HFFc6 (cell line): ENCODE results near the gene ODAD3. TPM values are rescaled to one million over a fixed set of nuclear protein-coding genes. Genes with fewer than 3 reads are reported as not detected.

Experiments
- DNase-seq: peaks from one replicate; pipeline ENCODE4 v3.0.0-alpha.2; 2018
- H3K27ac Mint-ChIP-seq: 2 replicates; pipeline ENCODE4 v1.8.0; 2020; ENCODE audit warnings: mild to moderate bottlenecking, mixed read lengths
- H3K27me3 Mint-ChIP-seq: 2 replicates; pipeline ENCODE4 v1.8.0; 2021; ENCODE audit warnings: mild to moderate bottlenecking, moderate library complexity, mixed read lengths; ENCODE audit not compliant: insufficient read depth
- H3K36me3 Mint-ChIP-seq: 2 replicates; pipeline ENCODE4 v1.8.0; 2021; ENCODE audit warnings: low read depth, mixed read lengths
- H3K4me1 Mint-ChIP-seq: 2 replicates; pipeline ENCODE4 v1.8.0; 2020; ENCODE audit warnings: low read depth, mixed read lengths
- H3K4me3 Mint-ChIP-seq: 2 replicates; pipeline ENCODE4 v1.8.0; 2020; ENCODE audit warnings: mild to moderate bottlenecking, moderate library complexity, mixed read lengths
- H3K9me3 Mint-ChIP-seq: 2 replicates; pipeline ENCODE4 v1.8.0; 2020; ENCODE audit warnings: mild to moderate bottlenecking, mixed read lengths
- CTCF ChIP-seq: fragments of 200-600 bp; sonication (generic); IDR thresholded peaks from 2 replicates; pipeline ENCODE4 v1.5.0; 2021; ENCODE audit warnings: antibody characterized with exemption, mild to moderate bottlenecking
- long read RNA-seq: library from polyadenylated mRNA; unstranded; transcript quantifications from one replicate; pipeline ENCODE4 v2.0.0, GENCODE V29; 2019
- total RNA-seq, 6 experiments: library from RNA; stranded (reverse); fragmentation: NEBNext Ultra II Directional; extraction: Animal tissue kit (Norgen Biotek cat#: 25700); gene quantifications; 2 replicates in 1 of 6; 3 replicates in 5 of 6; pipeline ENCODE4 v1.2.3, GENCODE V29; 2021

The ODAD3 gene
- total RNA-seq, result 1 to 10 TPM in 1 of 6 experiments, under 1 TPM in 4, not detected in 1; 0.16 to 1.1 (median 0.60) TPM
- long read RNA-seq, result 0 reads

- peak within 1 kb of the TSS; percentile 99 for H3K4me3 Mint-ChIP-seq
- peaks cover 14% of the 10 kb centered on the region for H3K4me1 Mint-ChIP-seq
- DNase-seq, result peak; percentile 100
- peaks cover 4% of the 10 kb centered on the region for H3K36me3 Mint-ChIP-seq
- no peaks in the 10 kb centered on the region for H3K9me3 Mint-ChIP-seq
- H3K27me3 Mint-ChIP-seq, result 0 out of 2 replicates have a peak, but pooled peaks cover 3% of the 10 kb centered on the region
- H3K27ac Mint-ChIP-seq, result peak within 1 kb of the TSS; percentile 92
- peak; percentile 96 for TF ChIP-seq CTCF
Measured at GRCh38 chr19:11435057-11435832, at the start of gene ODAD3, which contains the start of gene PRKCSH. Gene ODAD3, minus strand, starts transcription at chr19:11435121. Its CDS starts 105 bp downstream, at chr19:11435016. Gene PRKCSH, plus strand, starts transcription at chr19:11435635. Its CDS starts 483 bp downstream, at chr19:11436118.

GRCh38 chr19:11483366-11484111, 48.6 kb upstream of the ODAD3 start:
- Mint-ChIP-seq H3K9me3 (no peaks in the 10 kb centered on the region), H3K27me3 (peaks cover 11% of the 10 kb centered on the region), H3K36me3 (no peaks in the 10 kb centered on the region), H3K4me3 (no peak overlapping the region), H3K4me1 (no peaks in the 10 kb centered on the region), H3K27ac (no peak overlapping the region)
- no peak for TF ChIP-seq CTCF
- no peak for DNase-seq

- Mint-ChIP-seq H3K27ac (no peak overlapping the region), H3K27me3 (peaks cover 12% of the 10 kb centered on the region)
Measured at GRCh38 chr19:11482384-11483050, 47.6 kb upstream of the ODAD3 start.

GRCh38 chr19:11481534-11482383, 46.8 kb upstream of the ODAD3 start:
- Mint-ChIP-seq H3K9me3 (no peaks in the 10 kb centered on the region), H3K36me3 (no peaks in the 10 kb centered on the region), H3K27me3 (peaks cover 12% of the 10 kb centered on the region), H3K27ac (no peak overlapping the region), H3K4me3 (peak overlapping the region; percentile 53; the same call in 1 of the 2 replicates), H3K4me1 (no peaks in the 10 kb centered on the region)
- no peak for TF ChIP-seq CTCF
- peak; percentile 39 for DNase-seq

More at GRCh38 chr19:11482384-11483050, 47.6 kb upstream of the ODAD3 start:
- Mint-ChIP-seq H3K4me3 (peak overlapping the region; percentile 53), H3K36me3 (no peaks in the 10 kb centered on the region), H3K9me3 (no peaks in the 10 kb centered on the region), H3K4me1 (no peaks in the 10 kb centered on the region)
- DNase-seq, result peak; percentile 23
- peak; percentile 96 for TF ChIP-seq CTCF
